ENCODE data around the gene TAOK3. TPM values are rescaled to one million over a fixed set of nuclear protein-coding genes. Genes with fewer than 3 reads are reported as not detected.

Gene TAOK3
- total and polyA plus RNA-seq, 9 of the 15 experiments (the other 6 are each of a cell fraction or from before 2014, with no cell fraction given), result 24.3 to 83.5 (median 47.1) TPM

DNA sequence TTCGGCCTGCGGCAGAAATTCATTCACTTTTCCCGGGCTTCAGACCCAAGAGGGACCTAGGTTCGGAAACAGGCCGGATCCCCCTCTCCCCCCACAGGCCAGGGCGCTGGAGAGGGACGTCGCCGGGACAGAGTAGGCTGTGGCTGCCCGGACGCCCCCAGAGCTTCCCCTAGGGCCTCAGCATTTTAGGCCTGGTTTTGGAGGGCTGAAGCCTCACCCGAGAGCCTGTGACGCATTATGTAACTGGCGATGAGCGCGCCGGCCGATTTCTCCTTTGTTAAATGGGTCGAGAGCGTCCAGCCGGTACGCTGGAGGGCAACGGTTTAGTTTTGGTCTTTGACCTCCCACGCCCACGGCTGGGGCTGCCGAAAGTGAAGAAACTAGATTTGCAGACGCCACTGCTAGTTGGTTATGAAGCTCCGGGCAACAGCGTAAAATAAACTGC lies 236.1 kb downstream of the TAOK3 start (continued):
- TF ChIP-seq, protein P1, sequence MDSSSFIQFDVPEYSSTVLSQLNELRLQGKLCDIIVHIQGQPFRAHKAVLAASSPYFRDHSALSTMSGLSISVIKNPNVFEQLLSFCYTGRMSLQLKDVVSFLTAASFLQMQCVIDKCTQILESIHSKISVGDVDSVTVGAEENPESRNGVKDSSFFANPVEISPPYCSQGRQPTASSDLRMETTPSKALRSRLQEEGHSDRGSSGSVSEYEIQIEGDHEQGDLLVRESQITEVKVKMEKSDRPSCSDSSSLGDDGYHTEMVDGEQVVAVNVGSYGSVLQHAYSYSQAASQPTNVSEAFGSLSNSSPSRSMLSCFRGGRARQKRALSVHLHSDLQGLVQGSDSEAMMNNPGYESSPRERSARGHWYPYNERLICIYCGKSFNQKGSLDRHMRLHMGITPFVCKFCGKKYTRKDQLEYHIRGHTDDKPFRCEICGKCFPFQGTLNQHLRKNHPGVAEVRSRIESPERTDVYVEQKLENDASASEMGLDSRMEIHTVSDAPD (CRISPR knock-in tag; IDR thresholded peaks at IDR 0.05), result no peak
- TF ChIP-seq, protein P2, sequence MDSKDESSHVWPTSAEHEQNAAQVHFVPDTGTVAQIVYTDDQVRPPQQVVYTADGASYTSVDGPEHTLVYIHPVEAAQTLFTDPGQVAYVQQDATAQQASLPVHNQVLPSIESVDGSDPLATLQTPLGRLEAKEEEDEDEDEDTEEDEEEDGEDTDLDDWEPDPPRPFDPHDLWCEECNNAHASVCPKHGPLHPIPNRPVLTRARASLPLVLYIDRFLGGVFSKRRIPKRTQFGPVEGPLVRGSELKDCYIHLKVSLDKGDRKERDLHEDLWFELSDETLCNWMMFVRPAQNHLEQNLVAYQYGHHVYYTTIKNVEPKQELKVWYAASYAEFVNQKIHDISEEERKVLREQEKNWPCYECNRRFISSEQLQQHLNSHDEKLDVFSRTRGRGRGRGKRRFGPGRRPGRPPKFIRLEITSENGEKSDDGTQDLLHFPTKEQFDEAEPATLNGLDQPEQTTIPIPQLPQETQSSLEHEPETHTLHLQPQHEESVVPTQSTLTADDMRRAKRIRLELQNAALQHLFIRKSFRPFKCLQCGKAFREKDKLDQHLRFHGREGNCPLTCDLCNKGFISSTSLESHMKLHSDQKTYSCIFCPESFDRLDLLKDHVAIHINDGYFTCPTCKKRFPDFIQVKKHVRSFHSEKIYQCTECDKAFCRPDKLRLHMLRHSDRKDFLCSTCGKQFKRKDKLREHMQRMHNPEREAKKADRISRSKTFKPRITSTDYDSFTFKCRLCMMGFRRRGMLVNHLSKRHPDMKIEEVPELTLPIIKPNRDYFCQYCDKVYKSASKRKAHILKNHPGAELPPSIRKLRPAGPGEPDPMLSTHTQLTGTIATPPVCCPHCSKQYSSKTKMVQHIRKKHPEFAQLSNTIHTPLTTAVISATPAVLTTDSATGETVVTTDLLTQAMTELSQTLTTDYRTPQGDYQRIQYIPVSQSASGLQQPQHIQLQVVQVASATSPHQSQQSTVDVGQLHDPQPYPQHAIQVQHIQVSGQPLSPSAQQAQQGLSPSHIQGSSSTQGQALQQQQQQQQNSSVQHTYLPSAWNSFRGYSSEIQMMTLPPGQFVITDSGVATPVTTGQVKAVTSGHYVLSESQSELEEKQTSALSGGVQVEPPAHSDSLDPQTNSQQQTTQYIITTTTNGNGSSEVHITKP (IDR thresholded peaks at IDR 0.05; ENCODE audit: partially characterized antibody), result no peak
- TF ChIP-seq TSC22D4 (tag; IDR thresholded peaks at IDR 0.05) (no peak), ZNF134 (CRISPR knock-in tag; conservative IDR thresholded peaks at IDR 0.05) (no peak), HNRNPH1 (optimal IDR thresholded peaks at IDR 0.05; ENCODE audit: low read depth, low read length) (no peak), ZNF584 (CRISPR knock-in tag; IDR thresholded peaks at IDR 0.05; ENCODE audit: low read depth) (no peak), EGR1 (conservative IDR thresholded peaks at IDR 0.05) (peak; percentile 67), CBFA2T2 (conservative IDR thresholded peaks at IDR 0.05) (no peak), ILF3 (IDR thresholded peaks at IDR 0.05; ENCODE audit: borderline replicate concordance) (no peak), ZNF668 (CRISPR knock-in tag; IDR thresholded peaks at IDR 0.05) (no peak), HMG20A (CRISPR knock-in tag; conservative IDR thresholded peaks at IDR 0.05) (no peak), PHF21A (IDR thresholded peaks at IDR 0.05; ENCODE audit: borderline replicate concordance, low read depth) (no peak)
- TF ChIP-seq, protein P3, sequence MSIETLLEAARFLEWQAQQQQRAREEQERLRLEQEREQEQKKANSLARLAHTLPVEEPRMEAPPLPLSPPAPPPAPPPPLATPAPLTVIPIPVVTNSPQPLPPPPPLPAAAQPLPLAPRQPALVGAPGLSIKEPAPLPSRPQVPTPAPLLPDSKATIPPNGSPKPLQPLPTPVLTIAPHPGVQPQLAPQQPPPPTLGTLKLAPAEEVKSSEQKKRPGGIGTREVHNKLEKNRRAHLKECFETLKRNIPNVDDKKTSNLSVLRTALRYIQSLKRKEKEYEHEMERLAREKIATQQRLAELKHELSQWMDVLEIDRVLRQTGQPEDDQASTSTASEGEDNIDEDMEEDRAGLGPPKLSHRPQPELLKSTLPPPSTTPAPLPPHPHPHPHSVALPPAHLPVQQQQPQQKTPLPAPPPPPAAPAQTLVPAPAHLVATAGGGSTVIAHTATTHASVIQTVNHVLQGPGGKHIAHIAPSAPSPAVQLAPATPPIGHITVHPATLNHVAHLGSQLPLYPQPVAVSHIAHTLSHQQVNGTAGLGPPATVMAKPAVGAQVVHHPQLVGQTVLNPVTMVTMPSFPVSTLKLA (conservative IDR thresholded peaks at IDR 0.05), result no peak
- TF ChIP-seq, protein P4, sequence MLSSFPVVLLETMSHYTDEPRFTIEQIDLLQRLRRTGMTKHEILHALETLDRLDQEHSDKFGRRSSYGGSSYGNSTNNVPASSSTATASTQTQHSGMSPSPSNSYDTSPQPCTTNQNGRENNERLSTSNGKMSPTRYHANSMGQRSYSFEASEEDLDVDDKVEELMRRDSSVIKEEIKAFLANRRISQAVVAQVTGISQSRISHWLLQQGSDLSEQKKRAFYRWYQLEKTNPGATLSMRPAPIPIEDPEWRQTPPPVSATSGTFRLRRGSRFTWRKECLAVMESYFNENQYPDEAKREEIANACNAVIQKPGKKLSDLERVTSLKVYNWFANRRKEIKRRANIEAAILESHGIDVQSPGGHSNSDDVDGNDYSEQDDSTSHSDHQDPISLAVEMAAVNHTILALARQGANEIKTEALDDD (IDR thresholded peaks at IDR 0.05), result peak; percentile 23; the same call in 1 of the 2 replicates

Measured in K562 (cell line).